ENCODE data around the gene CORO7.
A peak's percentile ranks its signal among the peaks of the same experiment; 100 is the strongest.
"Not testable (repeated sequence)": the region's sequence is repeated elsewhere in the genome, so short reads cannot be mapped to it uniquely, and the experiment has no call there.

The CORO7 gene

DNA sequence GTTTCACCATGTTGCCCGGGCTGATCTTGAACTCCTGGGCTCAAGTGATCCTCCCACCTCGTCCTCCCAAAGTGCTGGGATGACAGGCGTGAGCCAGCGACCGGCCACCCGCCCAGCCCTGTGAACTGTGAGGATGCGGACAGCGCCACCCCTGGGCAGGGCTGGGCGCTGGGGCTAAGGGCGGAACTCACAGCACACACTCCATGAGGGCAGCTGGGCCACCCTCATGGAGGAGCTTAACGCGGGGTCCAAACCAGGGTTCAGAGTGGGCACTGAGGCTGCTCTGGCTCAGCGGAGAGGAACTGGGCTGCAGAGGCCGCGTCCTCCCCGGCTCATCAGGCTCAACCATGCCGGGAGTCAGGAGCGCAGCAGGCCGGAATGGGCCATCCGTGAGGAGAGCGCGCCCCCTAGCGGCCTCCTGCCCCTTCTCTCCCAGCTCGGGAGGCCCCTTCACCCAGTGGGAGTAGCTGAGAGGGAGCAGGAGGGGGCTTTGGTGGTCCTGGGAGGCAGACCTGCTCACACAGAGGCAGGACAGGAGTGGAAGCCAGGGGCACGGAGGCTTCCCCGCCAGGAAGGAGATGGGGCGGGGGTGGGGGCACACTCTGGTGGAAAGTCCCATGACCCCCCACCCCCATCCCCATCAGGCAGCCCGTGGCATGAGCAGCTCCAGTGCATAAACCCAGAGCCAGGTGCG is 13.8 kb downstream of the CORO7 start:
- DNase-seq (ENCODE audit: low read depth in 3 of 3) = peak; percentile 39 to 63 (median 46)

DNA sequence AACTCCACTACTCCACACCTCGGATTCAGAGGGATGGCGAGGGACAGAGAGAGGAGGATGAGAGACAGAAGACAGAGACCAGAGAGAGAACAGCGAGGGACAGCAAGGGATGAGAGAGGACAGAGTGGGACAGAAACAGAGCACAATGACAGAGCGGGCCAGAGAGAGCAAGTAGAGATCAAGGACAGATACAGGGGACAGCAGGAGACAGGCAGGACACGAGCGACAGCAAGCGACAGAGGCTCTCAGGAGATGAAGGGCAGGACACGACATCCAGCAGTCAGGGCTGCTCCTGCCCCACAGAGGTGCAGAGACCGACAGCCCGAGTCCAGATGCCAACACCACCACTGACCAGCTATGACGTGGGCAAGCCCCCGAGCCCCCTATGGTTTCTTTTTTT is 14.9 kb downstream of the CORO7 start:
- no peak for DNase-seq (ENCODE audit: low read depth in 3 of 3)

DNA sequence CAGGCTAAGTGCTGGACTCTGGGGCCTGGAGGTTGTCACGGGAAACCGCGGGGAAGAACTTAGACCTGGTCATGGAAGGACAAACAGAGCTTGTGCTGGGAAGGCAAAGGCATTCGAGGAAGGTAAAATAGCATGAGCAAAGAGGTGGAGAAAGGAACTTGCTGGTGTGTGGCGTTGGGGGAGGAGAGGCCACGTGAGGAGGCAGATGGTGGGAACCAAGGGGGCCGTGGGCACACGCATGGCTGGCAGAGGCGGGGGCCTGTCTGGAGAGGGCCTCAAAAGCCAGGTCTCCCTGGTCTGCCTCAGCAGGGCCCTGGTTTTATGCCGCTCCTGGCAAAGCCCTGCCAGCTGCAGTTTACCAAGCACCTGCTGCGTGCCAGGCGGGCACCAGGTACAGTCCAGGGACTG is 15.3 kb downstream of the CORO7 start:
- no peak for DNase-seq (ENCODE audit: low read depth in 3 of 3)

DNA sequence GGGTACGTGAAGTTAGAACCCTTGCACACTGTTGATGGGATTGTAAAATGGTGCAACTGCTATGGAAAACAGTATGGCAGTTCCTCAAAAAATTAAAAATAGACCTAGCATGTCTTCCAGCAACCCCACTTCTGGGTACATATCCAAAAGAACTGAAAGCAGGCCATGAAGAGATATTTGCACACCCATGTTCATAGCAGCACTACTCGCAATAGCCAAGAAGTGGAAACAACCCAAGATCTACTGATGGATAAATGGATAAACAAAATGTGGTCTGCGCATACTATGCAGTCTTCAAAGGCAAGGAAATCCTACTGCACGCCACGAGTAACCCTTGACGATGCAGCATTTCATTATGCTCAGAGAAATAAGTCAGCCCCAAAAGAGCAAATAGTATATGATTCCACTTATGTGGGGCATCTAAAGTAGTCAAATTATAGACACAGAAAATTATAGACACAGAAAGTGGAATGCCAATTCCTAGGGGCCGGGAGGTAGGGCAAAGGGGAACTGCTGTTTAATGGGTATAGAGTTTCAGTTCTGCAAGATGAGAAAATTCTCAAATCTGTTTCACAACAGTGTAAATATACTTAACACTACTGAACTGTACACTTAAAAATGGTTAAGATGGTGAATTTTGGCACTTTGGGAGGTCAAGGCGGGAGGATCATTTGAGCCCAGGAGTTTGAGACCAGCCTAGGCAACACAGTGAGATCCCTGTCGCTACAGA is 17.2 kb downstream of the CORO7 start:
- DNase-seq (ENCODE audit: low read depth in 3 of 3) = no peak

DNA sequence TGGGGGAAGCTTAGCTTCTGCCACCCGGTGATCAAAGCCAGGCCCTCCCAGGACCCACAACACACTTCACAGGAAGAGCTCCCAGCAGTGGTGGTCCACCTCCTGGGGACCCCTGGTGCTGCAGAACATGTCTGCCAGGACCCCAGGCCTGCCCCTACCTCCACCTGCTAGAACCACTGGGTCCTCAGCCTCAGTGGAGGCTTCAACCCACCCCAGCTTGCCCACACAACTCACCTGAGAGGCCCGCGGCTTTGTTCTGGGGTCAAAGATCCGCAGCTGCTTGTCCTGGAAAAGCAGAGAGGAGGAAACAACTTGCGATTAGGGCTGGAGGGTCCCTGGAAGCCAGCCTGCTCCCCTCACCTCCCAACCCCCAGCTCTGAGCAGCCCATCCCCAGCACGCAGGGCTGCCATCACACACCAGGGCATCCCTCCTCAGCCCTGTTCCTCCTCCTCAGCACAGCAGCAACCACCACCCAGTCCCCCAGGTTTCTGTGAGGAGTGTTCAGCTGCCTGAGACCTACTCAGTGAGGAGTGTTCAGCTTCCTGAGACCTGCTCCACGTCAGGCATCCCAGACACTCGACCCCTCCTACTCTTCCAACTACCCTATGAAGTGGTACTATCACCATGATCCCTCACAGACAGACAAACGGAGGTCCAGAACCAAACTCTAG is 21.2 kb downstream of the CORO7 start:
- DNase-seq (ENCODE audit: low read depth in 3 of 3) = no peak

DNA sequence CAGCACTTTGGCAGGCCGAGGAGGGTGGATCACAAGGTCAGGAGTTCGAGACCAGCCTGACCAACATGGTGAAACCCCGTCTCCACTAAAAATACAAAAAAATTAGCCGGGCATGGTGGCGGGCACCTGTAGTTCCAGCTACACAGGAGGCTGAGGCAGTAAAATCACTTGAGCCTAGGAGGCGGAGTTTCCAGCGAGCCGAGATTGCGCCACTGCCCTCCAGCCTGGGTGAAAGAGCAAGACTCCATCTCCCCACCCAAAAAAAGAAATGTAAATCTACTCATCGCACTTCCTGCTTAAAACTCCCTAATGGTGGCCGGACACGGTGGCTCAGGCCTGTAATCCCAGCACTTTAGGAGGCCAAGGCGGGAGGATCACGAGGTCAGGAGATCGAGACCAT is 22.5 kb downstream of the CORO7 start:
- DNase-seq (ENCODE audit: low read depth in 3 of 3) = not testable (repeated sequence)

DNA sequence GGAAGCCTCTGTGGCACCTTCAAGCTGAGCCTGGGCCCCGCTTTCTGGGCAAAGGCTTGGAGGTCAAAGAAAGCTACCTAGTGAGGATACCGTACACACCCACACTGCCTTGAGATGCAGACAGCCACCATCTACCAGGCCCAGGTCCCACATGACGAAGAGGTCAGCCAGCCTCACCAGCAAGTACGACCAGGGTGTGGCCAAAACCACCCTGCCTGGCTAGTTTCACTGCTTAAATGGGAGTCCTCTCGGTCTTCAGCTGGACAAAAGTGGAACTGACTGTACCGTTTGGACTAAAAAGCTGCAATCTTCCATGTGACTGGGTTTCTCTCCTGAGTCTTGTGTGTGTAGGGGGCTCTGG is 23.2 kb downstream of the CORO7 start:
- DNase-seq (ENCODE audit: low read depth in 3 of 3) = no peak

DNA sequence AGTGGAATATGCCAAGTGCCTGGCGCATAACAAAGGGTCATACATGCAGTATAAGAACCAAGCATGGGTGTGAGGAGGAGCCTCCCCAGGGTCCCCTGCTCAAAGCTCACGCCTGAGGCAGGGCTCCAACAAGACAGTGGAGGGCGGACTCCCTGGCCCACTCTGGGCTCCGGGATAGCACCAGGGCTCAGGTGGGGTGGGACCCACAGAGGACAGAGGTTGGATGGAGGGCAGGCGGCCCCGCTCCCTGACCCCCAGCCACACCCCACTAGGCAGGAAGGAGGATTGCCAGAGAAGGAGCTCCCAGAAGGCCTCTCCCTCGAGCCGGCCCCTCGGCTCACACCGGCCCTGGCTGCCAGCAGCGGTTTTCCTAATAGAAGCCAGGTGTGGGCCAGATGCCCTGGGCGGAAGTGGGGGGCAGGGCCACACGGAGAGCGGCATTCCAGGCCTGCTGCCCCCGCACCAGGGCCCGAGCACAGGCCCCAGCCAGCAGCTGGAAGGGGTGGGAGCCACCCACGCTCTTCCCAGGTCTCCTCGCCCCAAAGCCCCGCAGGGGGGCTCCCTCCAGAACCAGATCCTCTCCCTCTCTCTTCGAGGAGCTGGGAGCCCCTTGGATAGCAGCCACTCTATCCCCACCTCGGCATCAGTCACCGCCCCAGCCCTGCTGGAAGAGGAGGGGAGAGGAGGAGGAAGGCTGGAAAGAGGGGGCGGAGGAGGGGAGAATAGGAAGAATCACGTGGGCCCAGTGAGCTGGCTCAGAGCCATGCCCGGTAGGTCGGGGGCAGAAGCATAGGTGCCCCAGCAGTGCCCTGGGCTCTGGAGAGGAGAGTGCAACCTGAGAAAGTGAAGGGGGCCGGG is 23.8 kb downstream of the CORO7 start:
- DNase-seq (ENCODE audit: low read depth in 3 of 3) = no peak

DNA sequence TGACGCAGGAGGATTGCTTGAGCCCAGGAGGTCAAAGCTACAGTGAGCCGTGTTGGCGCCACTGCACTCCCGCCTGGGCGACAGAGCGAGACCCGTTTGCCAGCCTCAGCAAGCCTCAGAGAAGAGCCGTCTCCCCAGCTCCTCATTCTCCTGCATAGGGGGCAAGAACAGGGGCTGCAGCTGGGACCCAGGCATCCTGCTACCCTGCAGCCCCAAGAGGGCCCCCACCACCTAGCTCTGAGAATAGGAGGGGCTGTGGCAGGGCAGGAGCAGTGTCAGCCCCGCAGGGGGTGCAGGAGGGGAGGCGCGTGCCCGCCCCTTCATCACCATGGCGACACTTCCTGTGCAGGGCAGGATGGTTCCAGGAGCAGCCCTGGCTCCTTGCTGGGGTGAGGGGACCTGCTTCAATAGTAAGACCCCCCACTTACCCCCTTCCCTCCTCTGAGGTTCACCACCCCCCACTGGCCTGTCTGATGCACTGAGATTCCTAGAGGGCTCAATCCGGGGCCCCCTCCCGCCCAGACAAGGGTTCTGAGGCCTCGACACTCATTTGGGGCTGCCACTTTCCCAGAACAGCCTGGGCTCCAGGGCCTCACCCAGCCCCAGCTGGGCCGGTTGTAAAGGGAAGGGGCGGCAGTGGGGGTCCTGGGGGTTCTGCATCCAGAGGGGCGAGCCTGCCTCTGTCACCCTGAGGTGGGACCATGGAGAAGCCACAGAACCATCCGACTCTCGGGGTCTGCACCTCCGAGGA is 24.6 kb downstream of the CORO7 start:
- DNase-seq (ENCODE audit: low read depth in 3 of 3) = no peak

DNA sequence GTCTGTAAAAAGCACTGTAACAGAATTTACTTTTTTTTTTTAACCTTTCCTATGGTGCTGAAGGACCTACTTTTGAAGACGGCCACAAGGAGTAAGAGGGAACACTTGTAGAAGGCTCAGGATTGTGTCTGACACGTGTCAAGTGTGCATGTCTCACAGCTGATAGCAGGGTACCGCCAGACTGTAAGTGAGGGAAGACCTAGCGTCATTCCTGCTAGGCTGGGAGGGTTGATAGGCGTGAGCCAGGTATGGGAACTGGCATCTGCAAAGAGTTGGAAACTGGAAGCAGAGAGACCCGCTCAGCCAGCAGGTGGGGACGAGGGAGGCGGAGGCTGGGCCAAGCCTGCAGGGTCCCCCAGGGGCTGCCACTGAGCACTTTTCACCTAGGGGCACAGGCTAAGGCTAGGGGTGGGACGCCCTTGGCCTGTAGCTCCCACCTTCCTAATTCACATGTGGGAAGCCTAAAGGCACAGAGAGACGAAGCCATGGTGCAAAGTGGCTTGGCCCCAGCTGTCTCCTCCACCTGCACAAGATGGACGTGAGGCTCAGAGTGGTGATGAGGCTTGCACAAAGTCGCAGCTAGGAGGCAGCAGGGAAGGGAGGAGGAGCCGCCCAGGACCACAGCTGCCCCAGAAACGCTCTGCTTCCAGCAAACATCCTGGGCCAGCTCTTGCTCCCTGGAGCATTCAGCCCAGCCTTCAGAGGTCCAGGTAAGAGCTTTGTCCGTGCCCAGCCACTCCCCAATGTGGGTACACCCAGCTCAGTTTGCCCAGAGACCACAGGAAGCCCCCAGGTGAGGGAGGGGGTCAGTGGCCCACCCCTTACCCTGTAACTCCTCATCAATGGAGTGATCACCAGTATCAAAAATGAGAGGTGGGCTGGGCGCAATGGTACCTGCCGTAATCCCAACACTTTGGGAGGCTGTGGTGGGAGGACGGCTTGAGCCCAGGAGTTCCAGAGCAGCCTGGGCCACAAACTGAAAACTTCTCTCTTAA is 25.8 kb downstream of the CORO7 start:
- no peak for DNase-seq (ENCODE audit: low read depth in 3 of 3)

DNA sequence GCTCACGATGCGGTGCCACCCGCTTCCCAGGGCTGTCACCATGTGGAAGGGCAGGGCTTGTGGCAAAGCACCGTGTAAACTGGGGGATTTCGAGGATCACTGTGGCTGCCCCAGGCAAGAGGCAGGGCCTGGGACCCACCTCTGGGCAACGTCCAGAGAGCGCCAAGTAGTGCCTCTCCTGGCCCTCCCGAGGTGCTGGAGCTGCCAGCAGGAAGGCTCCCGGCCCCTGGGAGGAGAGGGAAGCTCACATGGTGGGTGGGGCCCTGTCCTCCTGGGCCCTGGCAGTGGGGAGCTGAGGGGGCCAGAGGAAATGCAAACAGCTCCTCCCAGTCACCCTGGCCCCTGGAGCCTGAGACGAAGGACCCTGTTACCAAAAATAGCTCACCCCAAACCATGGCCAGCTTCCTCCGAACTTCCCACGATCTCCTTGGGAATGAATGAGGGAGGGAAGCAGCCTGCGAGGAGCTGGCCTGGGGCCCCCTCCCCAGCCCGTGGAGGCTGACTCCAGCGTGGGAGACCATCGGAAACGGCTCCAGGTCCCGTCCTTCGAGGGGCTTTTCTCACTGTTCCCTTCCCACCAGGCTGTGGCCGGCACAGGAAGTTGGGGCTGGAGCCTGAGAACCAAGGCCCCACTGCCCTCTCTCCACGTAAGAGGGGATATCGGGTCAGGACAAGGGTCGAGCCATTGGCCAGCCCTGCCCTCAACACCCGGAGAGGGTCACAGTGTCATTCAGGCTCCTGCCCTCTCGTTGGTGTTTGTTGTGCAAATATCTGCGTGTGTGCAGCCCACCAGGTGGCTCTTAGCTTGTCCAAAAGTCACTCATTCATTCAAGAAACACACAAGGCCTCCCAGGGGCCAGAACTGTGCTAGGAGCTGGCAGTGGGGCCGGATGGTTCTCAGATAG is 27.1 kb downstream of the CORO7 start:
- DNase-seq (ENCODE audit: low read depth in 3 of 3) = no peak

DNA sequence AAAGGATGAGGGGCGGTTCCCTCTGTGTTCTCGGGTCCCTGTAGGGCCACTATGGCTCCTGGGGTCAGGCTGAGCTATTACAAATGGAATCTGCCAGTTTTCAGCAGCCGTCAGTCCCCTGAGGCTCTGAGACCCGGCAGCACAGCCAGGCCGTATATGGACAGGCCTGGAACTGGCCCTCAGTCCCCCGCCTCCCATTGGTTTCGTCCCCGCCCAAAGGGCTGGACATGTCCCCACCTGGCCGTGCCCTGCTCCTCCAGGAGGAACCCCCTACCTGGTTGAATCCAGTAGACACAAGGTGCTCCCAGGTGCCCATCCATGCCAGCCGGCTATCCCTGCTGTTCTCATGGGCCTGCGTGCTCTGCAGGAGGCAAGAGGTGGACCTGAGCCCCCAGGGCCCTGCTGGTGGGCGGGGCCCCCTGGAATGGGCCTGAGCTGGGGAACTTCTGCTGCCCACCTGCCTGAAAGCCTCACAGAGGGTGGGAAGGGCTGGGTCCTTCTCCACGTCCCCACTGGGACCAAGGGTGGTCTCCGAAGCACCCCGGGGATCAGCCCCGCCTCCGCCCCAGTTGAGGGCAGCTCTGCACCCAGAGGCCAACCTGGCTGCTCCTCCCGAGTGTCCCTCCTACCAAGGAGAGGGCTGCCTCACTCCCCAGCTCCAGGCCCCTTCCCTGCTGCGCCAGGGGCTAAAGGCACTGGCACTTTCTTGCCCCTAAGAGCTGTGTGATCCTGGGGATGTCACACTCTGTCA is 27.9 kb downstream of the CORO7 start:
- no peak for DNase-seq (ENCODE audit: low read depth in 3 of 3)

DNA sequence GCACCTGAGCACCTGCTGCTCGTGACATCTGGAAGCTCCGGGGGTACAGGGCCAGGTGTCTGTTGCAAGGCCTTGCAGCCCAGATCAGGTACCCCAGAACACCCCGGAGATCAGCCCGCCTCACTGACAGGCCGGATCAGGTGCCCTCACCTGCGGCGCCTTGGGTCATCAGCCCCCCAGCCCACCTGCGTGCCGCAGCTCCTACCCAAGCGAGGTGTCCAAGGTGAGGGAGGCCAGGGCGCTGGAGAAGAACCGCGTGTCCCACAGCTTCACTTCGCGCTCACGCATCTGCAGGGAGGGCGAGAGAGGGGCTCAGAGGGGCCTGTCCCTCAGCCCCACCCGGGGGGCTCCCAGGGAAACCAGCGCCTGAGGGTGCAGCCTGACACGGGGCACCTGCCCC is 28.6 kb downstream of the CORO7 start:
- no peak for DNase-seq (ENCODE audit: low read depth in 3 of 3)

DNA sequence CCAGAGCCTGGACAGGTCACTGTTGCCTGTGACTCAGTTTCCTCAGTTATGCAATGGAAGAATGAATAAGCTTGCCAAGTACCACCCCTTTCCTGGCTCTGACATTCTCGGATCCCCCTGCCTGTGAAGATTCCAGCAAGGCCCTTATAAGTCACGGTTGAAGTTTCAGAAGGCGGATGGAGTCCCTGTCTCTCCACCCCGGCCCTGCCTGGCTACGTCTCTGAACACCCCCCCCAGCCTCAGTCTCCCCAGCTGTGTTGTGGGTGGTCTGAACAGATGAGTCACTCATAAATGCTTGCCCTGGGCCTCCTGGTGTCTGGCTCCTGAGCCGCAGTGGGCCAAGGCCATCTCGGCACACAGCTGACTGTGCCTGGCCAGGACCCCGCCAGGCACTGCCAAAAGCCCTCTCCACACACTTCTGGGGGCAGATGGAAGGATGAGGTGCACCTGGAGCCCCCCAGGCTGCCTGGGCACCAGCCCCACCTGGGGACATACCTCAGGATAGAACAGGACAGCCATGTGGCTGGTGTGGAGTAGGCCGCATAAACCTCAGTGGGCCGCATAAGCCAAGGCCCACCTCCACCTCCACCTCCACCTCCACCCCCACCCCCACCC is 29.3 kb downstream of the CORO7 start:
- DNase-seq (ENCODE audit: low read depth in 3 of 3) = no peak

DNA sequence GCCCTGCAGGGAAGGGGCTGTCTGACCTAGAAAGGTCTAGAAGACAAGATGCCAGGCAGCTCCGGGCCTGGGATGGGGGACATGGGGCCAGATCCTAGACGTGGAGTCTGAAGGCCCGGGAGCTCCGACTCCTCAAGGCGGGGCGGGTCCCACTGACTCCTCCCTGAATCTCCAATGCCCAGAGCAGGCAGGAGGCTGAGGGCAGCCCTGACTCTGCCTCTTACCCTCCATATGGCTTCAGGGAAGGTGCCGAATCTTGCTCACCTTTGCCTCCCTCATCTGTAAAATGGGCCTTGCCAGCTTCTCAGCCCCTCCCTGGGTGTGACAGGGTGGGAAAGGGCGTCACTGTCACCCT is 30.0 kb downstream of the CORO7 start:
- no peak for DNase-seq (ENCODE audit: low read depth in 3 of 3)

DNA sequence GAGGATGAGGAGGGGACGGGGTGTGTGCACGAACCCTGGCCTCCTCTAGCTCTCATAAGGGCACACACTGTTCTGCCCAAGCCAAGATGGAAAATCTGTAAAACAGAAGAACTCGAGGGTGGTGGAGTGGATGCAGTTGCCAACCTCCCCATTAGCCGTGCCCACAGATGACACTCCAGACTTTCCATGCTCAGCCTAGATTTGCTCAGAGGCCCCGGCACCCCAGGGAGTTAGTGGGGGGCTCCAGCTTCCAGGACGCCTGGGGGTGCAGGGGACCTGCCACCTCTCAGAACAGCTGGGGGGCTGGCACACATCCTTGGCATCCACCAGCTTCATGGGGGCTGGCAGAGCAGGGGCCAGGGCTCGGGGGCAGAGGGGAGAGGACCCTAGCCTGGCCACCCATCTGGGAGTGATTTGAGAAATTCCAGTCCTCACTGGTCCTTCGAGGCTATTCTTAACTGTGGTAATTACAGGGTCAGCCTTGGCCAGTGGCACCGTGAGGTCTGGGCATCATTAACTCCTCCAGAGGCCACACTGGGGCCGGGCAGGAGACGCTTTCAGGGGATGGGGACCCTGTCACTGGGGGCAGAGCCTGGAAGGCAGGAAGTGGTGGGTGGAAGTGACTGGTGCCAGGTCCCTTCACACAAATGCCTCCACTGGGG is 30.5 kb downstream of the CORO7 start:
- DNase-seq (ENCODE audit: low read depth in 3 of 3) = no peak

DNA sequence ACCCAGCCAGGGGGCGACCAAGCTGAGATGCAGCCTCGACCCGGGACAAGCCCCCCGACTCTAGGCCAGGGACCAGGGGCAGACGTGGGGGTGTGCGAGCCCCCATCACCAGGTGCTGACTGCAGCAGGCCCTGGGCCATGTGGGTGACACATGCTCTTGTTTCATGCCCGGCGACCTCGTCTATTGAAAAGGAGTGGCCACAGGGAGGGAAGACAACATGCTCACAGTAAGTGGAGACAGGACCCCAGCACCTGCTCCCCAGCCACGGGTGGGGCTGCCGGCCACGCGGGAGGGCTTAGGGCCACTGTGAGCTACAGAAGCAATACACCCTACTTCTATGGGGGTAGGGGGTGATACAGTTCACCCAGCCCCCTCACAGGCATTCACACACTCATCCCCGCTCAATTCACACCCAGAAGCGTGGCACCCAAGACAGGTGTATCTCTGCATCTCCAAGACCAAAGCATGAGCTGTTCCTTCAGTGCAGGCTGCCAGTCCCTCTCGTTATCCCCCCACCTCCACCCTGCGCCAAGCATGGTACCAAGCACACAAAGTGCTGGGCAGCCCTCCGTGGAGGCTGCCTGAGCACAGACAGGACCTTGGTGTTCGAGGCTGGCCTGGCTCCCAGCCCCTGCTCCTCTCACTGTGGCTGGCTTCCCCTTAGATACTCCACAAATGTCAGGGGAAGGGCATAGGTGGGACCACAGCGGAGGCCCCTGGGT is 31.2 kb downstream of the CORO7 start:
- no peak for DNase-seq (ENCODE audit: low read depth in 3 of 3)
